Left lung (tissue), 10 donors: Measurements from ENCODE around the gene FOSB. TPM values are rescaled to one million over a fixed set of nuclear protein-coding genes. Genes with fewer than 3 reads are reported as not detected.
A peak's percentile ranks its signal among the peaks of the same experiment; 100 is the strongest.

Experiments used
- ATAC-seq: fragments of 200-7000 bp; cut with Tn5 transposase; one replicate; pipeline ENCODE4 v1.9.1; 2020; ENCODE audit warnings: moderate library complexity
- DNase-seq, 4 donors: peaks; one replicate each; pipeline ENCODE4 v3.0.0-alpha.2; 2013 to 2020
- H3K27ac ChIP-seq, 2 donors: fragments of 200-600 bp; sonication (generic) in 1 of 2; one replicate each; pipeline versions ENCODE4 v1.5.0 to v1.8.0; 2020 to 2021
- H3K27me3 ChIP-seq, 2 donors: fragments of 200-600 bp; sonication (generic) in 1 of 2; one replicate each; pipeline versions ENCODE4 v1.5.0 to v1.8.0; 2020 to 2021
- H3K36me3 ChIP-seq, 2 donors: fragments of 200-600 bp; sonication (generic) in 1 of 2; one replicate each; pipeline versions ENCODE4 v1.5.0 to v1.8.0; 2020 to 2021
- H3K4me1 ChIP-seq, 2 donors: fragments of 200-600 bp; one replicate each; pipeline ENCODE4 v1.8.0; 2021
- H3K4me3 ChIP-seq, 2 donors: fragments of 200-600 bp; sonication (generic) in 1 of 2; one replicate each; pipeline versions ENCODE4 v1.5.0 to v1.8.0; 2020 to 2021; ENCODE audit warnings: mild to moderate bottlenecking in 1 of 2
- H3K9me3 ChIP-seq, 2 donors: fragments of 200-600 bp; sonication (generic) in 1 of 2; one replicate each; pipeline versions ENCODE4 v1.5.0 to v1.8.0; 2020 to 2021
- CTCF ChIP-seq, 2 donors: fragments of 200-600 bp; sonication (generic) in 1 of 2; IDR thresholded peaks; one replicate each; pipeline versions ENCODE4 v1.5.0 to v1.8.0; 2021; ENCODE audit warnings: antibody characterized with exemption in 2 of 2
- intact Hi-C, 2 donors: fragments of 100-400 bp; cut with DNase I; formaldehyde crosslinking; loops; one replicate each; pipeline versions ENCODE4 v1.11.2 to v1.14.2; 2022
- polyA plus RNA-seq, 6 donors: library from polyadenylated mRNA; unstranded; fragments of 120-200 nt; gene quantifications; one replicate each; pipeline ENCODE4 v1.2.1, GENCODE V29; 2013; ENCODE audit not compliant: insufficient read length in 6 of 6
- total RNA-seq, 2 donors: library from RNA; stranded (reverse); fragmentation: NEBNext Ultra II Directional; extraction: Animal tissue kit (Norgen Biotek cat#: 25700); gene quantifications; one replicate each; pipeline ENCODE4 v1.2.1, GENCODE V29; 2021
- donor health status: DM: no; HTN: yes; CAD: no.
- donor health status: DM: no; HTN: no; CAD: no.

The FOSB gene
- total and polyA plus RNA-seq, 8 donors, result 5.7 to 766 (median 126) TPM

- H3K27ac ChIP-seq, result no peak overlapping the region
- TF ChIP-seq CTCF (IDR thresholded peaks at IDR 0.05), result no peak
- no peak overlapping the region for H3K4me3 ChIP-seq
- intact Hi-C loops, result no loop called here
- H3K4me1 ChIP-seq, result peaks cover 6 to 26% of the 10 kb centered on the region in 2 donors
- no peaks in the 10 kb centered on the region for H3K9me3 ChIP-seq
- peak in 1 of 4 donors; percentile 48 for DNase-seq
- H3K36me3 ChIP-seq, result no peaks in the 10 kb centered on the region
- H3K27me3 ChIP-seq, result peaks cover 0 to 5% of the 10 kb centered on the region in 2 donors
- ATAC-seq, result no peak
These were observed 20.9 kb downstream of the FOSB start for GRCh38 chr19:45488708-45489107.

DNA sequence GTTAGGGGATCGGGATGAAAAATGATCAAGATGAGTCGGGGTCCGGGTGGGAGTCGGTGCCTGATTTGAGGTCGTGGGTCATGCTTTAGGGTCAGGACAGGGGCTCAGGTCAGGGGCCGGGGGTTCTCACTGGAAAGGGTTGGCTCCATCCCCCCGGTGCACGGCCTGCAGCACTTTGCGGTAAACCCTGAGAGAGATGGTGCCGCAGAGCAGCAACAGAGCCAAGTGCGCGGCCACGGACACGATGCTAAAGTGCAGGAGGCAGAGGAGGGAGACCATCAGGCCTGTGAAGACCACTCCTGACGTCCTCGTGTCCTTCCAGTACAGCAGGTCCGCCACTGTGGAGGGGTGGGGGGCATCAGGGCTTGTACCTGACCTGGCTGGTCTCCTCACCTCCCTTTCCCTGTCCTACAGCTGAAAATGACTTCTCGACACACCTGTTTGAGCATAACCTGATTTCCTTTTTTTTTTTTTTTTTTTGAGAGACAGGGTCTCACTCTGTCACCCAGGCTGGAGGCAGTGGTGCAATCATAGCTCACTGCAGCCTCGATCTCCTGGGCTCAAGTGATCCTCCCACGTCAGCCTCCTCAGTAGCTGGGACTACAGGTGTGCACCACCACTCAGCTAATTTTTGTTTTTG lies 21.5 kb downstream of the FOSB start:
- H3K27ac ChIP-seq, result no peak overlapping the region
- ATAC-seq (no peak), DNase-seq (peak in 1 of 4 donors; percentile 61)
- peaks cover 0 to 6% of the 10 kb centered on the region in 2 donors for H3K27me3 ChIP-seq
- no peak for TF ChIP-seq CTCF (IDR thresholded peaks at IDR 0.05)
- intact Hi-C loops, result no loop called here
- H3K4me3 ChIP-seq, result no peak overlapping the region
- H3K4me1 ChIP-seq, result peaks cover 7 to 29% of the 10 kb centered on the region in 2 donors
- no peaks in the 10 kb centered on the region for H3K36me3 ChIP-seq
- H3K9me3 ChIP-seq, result no peaks in the 10 kb centered on the region

GRCh38 chr19:45492137-45492626 lies 24.4 kb downstream of the FOSB start:
- Histone ChIP-seq H3K36me3 (no peaks in the 10 kb centered on the region), H3K27ac (no peak overlapping the region), H3K4me3 (peak overlapping the region in 1 of 2 donors; percentile 52), H3K4me1 (peaks cover 8 to 33% of the 10 kb centered on the region in 2 donors), H3K27me3 (peaks cover 0 to 29% of the 10 kb centered on the region in 2 donors), H3K9me3 (no peaks in the 10 kb centered on the region)
- intact Hi-C loops, result no loop called here
- DNase-seq (no peak), ATAC-seq (no peak)
- TF ChIP-seq CTCF (IDR thresholded peaks at IDR 0.05), result no peak

GRCh38 chr19:45492627-45493470 lies 25.1 kb downstream of the FOSB start:
- no peak for TF ChIP-seq CTCF (IDR thresholded peaks at IDR 0.05)

More at GRCh38 chr19:45492627-45493470, 25.1 kb downstream of the FOSB start:
- Histone ChIP-seq H3K27ac (peak overlapping the region in 1 of 2 donors; percentile 48), H3K4me1 (peaks cover 11 to 40% of the 10 kb centered on the region in 2 donors), H3K4me3 (peak overlapping the region; percentile 34 to 52), H3K36me3 (no peaks in the 10 kb centered on the region), H3K9me3 (no peaks in the 10 kb centered on the region), H3K27me3 (peaks cover 3 to 33% of the 10 kb centered on the region in 2 donors)
- ATAC-seq (peak; percentile 47), DNase-seq (peak; percentile 58 to 89 (median 76))
- intact Hi-C loops, result no loop called here
